Activated gamma-delta T cell (primary cell): ENCODE measurements around the gene F5.

Experiments used
- DNase-seq: peaks from one replicate; lab custom pipeline; 2025; lab: John Stamatoyannopoulos, UW

The F5 gene

GRCh38 chr1:169483500-169483966, 102.7 kb downstream of the F5 start:
- DNase-seq = no peak

- DNase-seq = no peak
Measured at GRCh38 chr1:169479363-169480066, 106.8 kb downstream of the F5 start.

- no peak for DNase-seq
Measured at GRCh38 chr1:169478094-169478672, 108.1 kb downstream of the F5 start.

GRCh38 chr1:169475806-169476387, 110.4 kb downstream of the F5 start:
- DNase-seq = no peak

- no peak for DNase-seq
Measured at GRCh38 chr1:169474302-169474995, 111.8 kb downstream of the F5 start.

- DNase-seq = no peak
Measured at GRCh38 chr1:169473347-169473746, 112.9 kb downstream of the F5 start.

- DNase-seq = no peak
Measured at GRCh38 chr1:169472738-169473137, 113.5 kb downstream of the F5 start.

GRCh38 chr1:169468982-169469381, 117.3 kb downstream of the F5 start:
- DNase-seq = no peak

- no peak for DNase-seq
Measured at GRCh38 chr1:169466259-169467230, 119.7 kb downstream of the F5 start.

- DNase-seq = no peak
Measured at GRCh38 chr1:169465281-169465680, 121.0 kb downstream of the F5 start.
